ENCODE data around the gene TREH.

TREH gene

DNA sequence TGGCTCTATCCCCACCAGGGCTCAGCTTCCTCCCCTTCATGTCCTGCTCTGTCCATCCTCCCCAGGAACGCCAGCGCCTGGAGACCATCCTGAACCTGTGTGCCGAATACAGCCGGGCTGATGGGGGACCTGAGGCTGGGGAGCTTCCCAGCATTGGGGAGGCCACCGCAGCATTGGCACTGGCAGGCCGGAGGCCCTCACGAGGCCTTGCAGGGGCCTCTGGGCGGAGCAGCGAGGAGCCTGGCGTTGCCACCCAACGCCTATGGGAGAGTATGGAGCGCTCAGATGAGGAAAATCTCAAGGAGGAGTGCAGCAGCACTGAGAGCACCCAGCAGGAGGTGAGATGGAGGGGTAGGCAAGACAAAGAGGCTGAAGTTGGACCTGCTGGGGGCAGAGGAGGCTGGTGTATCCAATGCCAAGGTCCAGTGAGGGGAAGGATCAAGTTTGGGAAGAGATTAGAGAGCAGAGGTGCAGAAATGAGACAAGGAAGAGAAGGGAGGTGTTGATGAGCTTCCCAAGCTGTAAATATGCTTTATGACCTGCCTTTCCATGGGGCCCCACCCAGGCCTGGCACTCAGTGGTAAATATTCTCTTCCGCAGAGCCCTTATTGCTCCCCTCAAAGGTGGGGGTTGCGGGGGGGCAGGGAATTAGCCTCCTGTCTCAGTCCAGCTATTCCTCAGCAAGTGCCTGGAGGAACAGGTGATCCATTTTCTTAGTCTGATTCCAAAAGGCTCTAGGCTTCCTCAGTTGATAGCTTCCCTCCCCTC is 48.1 kb downstream of the TREH start:
- TF ChIP-seq TAF1 (IDR thresholded peaks at IDR 0.05; ENCODE audit: borderline replicate concordance, low read depth, low read length) (no peak), POLR2AphosphoS5 (IDR thresholded peaks at IDR 0.05; ENCODE audit: low read depth, low read length) (no peak), POLR2A (IDR thresholded peaks at IDR 0.05; ENCODE audit: low read depth, low read length) (no peak)
- DNase-seq (ENCODE audit: insufficient read length) (no peak), FAIRE-seq (no peak)

DNA sequence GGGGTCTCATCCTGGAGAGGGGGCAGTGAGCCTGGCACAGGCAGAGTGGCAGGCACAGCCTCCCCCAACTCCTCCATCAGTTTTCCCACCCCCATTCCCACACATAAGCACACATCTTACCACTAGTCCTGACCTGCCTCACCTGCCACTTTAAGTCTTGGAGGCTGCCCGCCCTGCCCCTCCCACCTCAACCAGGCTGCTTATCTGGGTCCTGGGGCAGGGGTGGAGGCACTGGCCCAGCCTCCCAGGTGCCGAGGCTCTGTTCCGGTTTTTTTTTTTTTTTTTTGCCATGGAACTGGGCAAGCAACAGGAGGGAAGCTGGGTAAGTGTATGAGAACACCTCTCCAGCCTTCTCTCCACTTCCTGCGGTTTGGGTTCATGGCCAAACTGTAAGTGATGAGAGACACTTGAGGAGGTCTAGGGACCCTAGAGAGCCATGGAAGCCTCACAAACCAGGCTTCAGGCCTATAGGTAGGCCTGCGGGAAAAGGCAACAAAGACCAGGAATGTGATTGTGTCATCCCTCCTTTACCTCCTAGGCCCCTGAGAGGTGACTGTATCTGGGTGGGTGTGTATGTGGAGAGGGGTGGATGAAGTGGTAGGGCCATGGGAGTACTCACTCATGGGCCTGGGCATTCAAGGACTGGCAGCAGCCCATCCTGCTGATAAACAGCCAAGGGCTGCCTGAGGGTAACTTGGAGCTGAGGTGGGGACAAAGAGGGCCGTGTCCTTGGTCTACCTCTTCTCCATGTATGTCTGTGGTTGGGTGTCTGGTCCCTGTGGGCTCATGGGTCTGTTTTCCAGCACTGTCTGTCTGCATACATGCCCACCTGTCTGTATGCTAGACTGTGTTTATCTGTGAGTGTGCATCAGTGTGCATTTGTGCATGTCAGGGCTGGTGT is 49.4 kb downstream of the TREH start:
- TF ChIP-seq POLR2A (IDR thresholded peaks at IDR 0.05; ENCODE audit: low read depth, low read length) (no peak), TAF1 (IDR thresholded peaks at IDR 0.05; ENCODE audit: borderline replicate concordance, low read depth, low read length) (no peak), POLR2AphosphoS5 (IDR thresholded peaks at IDR 0.05; ENCODE audit: low read depth, low read length) (no peak)
- no peak for FAIRE-seq
- no peak for DNase-seq (ENCODE audit: insufficient read length)

DNA sequence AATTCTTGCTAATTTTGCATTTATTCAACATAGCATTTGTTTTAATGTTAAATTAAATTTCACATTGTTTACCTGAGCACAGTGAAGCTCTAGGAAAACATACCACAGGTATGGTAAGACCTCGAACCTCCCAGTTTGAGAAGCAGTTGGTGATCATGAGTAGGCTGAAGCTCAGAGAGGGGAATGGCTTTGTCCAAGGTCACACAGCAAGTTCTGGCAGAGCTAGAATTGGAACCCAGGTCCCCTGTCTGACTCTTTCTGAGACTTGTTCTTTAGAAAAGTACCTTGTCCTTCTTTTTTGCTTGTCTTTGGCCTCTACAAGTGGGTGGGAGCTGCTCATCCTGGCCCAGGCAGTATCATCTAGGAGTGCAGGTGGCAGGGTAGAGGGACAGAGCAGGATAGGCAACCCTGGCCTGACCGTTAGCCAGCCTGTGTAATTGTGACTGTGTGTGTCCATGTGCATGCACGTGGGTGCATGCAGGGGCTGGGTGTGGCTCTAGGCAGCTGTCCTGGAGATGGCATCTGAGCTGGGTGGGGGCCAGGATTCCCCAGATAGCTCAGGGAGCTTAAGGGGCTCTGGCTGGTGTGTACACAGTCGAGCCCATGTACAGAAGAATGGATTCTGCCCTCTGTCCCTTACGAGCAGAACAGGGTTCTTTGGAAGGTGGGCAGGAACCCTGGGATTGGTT is 50.4 kb downstream of the TREH start:
- TF ChIP-seq TAF1 (IDR thresholded peaks at IDR 0.05; ENCODE audit: borderline replicate concordance, low read depth, low read length), result no peak
- no peak for TF ChIP-seq POLR2A (IDR thresholded peaks at IDR 0.05; ENCODE audit: low read depth, low read length)
- no peak for TF ChIP-seq POLR2AphosphoS5 (IDR thresholded peaks at IDR 0.05; ENCODE audit: low read depth, low read length)
- DNase-seq (ENCODE audit: insufficient read length), result no peak
- FAIRE-seq, result no peak

DNA sequence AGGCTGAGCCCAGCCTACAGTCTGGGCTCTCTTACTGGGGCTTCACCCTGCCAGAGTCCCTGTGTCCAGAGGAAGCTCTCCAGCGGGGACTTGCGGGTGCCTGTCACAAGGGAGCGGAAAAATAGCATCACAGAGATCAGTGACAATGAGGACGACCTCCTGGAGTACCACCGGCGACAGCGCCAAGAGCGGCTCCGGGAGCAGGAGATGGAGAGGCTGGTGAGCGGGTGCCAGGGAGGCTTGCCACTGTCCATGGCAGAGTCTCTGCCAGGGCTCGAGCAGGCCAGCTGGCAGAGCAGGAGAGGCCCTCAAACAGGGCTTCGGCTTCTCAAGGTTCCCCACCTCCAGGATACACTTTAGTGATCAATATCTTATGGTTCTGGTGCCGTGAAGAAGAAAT is 51.0 kb downstream of the TREH start:
- no peak for DNase-seq (ENCODE audit: insufficient read length)
- no peak for FAIRE-seq
- no peak for TF ChIP-seq POLR2A (IDR thresholded peaks at IDR 0.05; ENCODE audit: low read depth, low read length)
- TF ChIP-seq POLR2AphosphoS5 (IDR thresholded peaks at IDR 0.05; ENCODE audit: low read depth, low read length), result no peak
- TF ChIP-seq TAF1 (IDR thresholded peaks at IDR 0.05; ENCODE audit: borderline replicate concordance, low read depth, low read length), result no peak

DNA sequence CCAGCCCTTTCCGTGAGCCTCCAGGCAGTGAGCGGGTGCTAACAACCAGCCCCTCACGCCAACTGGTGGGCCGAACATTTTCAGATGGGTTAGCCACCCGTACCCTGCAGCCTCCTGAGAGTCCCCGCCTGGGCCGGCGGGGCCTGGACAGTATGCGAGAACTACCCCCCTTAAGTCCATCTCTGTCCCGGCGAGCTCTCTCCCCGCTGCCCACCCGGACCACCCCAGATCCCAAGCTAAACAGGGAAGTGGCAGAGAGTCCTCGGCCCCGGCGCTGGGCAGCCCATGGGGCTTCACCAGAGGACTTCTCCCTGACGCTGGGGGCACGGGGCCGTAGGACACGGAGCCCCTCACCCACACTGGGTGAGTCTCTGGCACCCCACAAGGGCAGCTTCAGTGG is 51.4 kb downstream of the TREH start:
- no peak for TF ChIP-seq POLR2AphosphoS5 (IDR thresholded peaks at IDR 0.05; ENCODE audit: low read depth, low read length)
- no peak for TF ChIP-seq POLR2A (IDR thresholded peaks at IDR 0.05; ENCODE audit: low read depth, low read length)
- no peak for TF ChIP-seq TAF1 (IDR thresholded peaks at IDR 0.05; ENCODE audit: borderline replicate concordance, low read depth, low read length)
- FAIRE-seq, result no peak
- DNase-seq (ENCODE audit: insufficient read length), result no peak

DNA sequence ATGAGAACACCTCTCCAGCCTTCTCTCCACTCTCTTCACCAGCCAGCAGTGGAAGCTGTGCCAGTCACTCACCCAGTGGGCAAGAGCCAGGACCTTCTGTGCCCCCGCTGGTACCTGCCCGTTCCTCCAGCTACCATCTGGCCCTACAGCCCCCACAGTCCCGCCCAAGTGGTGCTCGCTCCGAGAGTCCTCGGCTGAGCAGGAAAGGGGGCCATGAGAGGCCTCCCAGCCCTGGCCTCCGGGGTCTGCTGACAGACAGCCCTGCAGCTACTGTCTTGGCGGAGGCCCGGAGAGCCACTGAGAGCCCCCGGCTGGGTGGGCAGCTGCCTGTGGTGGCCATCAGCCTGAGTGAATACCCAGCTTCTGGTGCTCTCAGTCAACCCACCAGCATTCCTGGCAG is 51.9 kb downstream of the TREH start:
- TF ChIP-seq TAF1 (IDR thresholded peaks at IDR 0.05; ENCODE audit: borderline replicate concordance, low read depth, low read length), result no peak
- TF ChIP-seq POLR2A (IDR thresholded peaks at IDR 0.05; ENCODE audit: low read depth, low read length), result no peak
- no peak for TF ChIP-seq POLR2AphosphoS5 (IDR thresholded peaks at IDR 0.05; ENCODE audit: low read depth, low read length)
- FAIRE-seq (no peak), DNase-seq (ENCODE audit: insufficient read length) (no peak)

DNA sequence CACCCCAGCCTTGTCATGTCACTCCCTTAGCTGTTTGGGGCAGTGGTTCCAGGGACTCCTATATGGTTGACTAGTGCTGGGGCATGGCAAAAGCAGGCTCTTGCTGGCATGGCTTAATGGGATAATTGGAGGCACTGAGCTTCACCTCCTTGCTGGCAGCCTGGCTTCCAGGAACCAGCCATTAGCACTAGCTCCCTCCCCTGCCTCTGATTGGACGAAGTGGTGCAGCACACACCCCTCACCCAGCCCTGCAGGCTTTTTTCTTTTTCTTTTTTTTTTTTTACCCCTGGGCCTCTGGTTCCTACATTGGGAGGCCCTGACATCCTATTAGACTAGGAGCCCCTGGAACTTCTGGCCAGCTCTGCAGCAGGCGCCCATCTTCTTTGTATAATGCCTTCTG is 53.5 kb downstream of the TREH start:
- TF ChIP-seq POLR2AphosphoS5 (IDR thresholded peaks at IDR 0.05; ENCODE audit: low read depth, low read length) (no peak), TAF1 (IDR thresholded peaks at IDR 0.05; ENCODE audit: borderline replicate concordance, low read depth, low read length) (no peak), POLR2A (IDR thresholded peaks at IDR 0.05; ENCODE audit: low read depth, low read length) (no peak)
- FAIRE-seq, result no peak

DNA sequence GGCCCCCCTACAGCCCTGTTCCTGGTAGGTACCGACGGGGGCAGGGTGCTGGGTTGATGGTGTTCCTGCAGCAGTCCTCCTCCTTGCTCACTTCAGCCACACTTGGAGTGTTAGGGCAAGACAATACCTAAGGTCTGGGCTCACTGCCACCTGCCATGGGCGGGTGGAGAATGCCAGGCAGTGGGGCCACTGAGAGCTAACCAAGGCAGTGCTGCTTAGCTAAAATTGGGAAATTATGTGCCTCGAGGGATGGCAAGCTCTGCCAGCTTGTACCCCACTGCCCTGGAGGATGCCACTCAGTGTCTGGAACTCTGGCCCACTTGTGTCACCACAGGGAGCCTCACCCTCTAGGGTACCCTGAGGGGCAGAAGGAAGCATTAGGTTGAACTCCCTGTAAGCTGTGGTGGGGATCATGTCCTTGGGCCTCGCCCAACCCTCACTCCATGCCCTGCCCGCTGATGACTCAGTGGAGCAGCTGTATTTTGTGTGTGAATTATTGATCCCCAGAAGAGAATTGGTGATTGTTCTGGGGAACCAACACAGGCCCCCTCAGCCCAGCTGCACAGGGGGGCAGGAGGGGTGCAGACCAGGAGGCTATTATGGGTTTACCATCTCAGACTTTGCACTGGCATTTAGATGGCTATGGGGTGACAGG is 54.3 kb downstream of the TREH start:
- TF ChIP-seq TAF1 (IDR thresholded peaks at IDR 0.05; ENCODE audit: borderline replicate concordance, low read depth, low read length) (no peak), POLR2AphosphoS5 (IDR thresholded peaks at IDR 0.05; ENCODE audit: low read depth, low read length) (no peak), POLR2A (IDR thresholded peaks at IDR 0.05; ENCODE audit: low read depth, low read length) (no peak)
- FAIRE-seq (no peak), DNase-seq (ENCODE audit: insufficient read length) (no peak)

More for the DNA sequence above, 53.5 kb downstream of the TREH start:
- no peak for DNase-seq (ENCODE audit: insufficient read length)

DNA sequence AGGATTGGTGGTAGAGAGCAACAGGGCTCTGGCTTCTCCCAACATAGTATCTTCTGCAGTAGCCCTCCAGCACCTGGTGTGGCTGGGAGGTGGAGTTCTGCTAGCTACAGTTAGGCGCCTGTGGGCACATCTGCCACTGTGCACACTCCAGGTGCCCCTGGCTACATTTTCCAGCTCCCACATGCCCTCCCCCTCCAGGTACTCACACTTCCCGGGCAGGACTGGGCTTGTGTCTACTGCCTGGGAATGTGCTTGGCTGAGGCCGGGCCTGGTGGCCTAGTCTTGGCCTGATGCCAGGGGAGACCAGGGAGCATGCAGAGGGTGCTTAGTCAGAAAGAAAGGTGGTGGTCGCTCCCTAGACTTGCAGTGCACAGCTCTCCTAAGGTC is 56.2 kb downstream of the TREH start:
- FAIRE-seq (no peak), DNase-seq (ENCODE audit: insufficient read length) (no peak)
- no peak for TF ChIP-seq TAF1 (IDR thresholded peaks at IDR 0.05; ENCODE audit: borderline replicate concordance, low read depth, low read length)
- no peak for TF ChIP-seq POLR2AphosphoS5 (IDR thresholded peaks at IDR 0.05; ENCODE audit: low read depth, low read length)

DNA sequence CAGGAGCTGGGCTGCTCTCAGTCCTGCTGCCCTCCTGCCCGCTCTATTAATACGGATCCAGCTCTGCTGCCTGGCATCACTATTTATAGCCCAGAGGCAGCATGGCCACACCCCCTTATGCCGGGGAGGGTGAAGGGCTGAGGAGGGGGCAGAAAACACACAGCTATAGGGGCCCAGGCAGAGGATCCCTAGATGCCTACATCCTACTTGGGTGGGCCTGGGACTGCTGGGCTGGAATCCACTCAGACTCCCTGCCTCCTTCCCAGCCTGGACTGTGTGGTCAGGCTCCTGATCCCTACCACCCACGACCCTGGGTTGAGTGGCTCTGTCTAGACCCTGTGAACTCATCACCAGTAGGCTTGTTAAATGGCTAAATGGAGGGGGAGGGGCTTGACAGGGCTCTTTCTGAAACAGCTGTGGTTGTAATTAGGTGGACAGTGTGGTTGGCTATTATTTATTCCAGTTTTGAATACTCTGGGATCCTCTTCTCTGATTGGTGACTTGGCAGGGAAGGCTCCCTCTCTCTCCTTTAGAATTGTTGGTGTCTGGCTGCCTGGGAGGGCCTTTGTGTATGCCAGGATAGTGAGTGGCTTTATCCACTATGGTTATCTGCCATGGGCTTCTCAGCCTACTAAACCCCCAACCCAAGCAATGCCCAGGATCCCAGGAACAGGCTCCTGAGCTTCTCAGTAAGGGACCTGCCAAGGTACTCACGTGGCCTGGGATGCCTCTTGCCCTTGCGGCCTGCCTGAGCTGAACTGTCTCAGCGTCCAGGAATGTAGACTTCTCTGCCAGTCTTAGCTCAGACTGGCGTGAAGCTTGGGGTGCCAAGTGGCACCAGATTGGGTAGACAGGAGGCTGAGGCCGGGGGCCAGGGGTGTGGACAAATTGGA is 56.8 kb downstream of the TREH start:
- TF ChIP-seq POLR2A (IDR thresholded peaks at IDR 0.05; ENCODE audit: low read depth, low read length) (no peak), POLR2AphosphoS5 (IDR thresholded peaks at IDR 0.05; ENCODE audit: low read depth, low read length) (no peak), TAF1 (IDR thresholded peaks at IDR 0.05; ENCODE audit: borderline replicate concordance, low read depth, low read length) (no peak)
- FAIRE-seq, result no peak

More for the DNA sequence above, 56.8 kb downstream of the TREH start:
- DNase-seq (ENCODE audit: insufficient read length), result no peak
